ENCODE measurements around the gene MTURN. TPM values are rescaled to one million over a fixed set of nuclear protein-coding genes. Genes with fewer than 3 reads are reported as not detected.

MTURN gene
- total RNA-seq, 1 experiment from 2014 or later = 16.0 TPM

GRCh38 chr7:30202671-30203070, 67.9 kb downstream of the MTURN start:
- H3K36me3 ChIP-seq = no peaks in the 10 kb centered on the region

GRCh38 chr7:30206491-30206890, 71.7 kb downstream of the MTURN start:
- Histone ChIP-seq H3K27me3 (replicated peaks) (no peaks in the 10 kb centered on the region), H3K27ac (peak overlapping the region; percentile 23; the same call in 1 of the 2 replicates), H3K9me3 (replicated peaks) (no peaks in the 10 kb centered on the region), H3K4me1 (replicated peaks) (peaks cover 11% of the 10 kb centered on the region), H3K36me3 (no peaks in the 10 kb centered on the region), H3K4me3 (peak overlapping the region; percentile 1; the same call in 1 of the 2 replicates)
- peak; percentile 74 to 81 for DNase-seq (ENCODE audit: low read depth in 1 of 2, low spot score in 2 of 2)

More at GRCh38 chr7:30202671-30203070, 67.9 kb downstream of the MTURN start:
- no peak overlapping the region for H3K4me3 ChIP-seq
- no peaks in the 10 kb centered on the region for H3K27me3 ChIP-seq (replicated peaks)
- no peak for DNase-seq (ENCODE audit: low read depth in 1 of 2, low spot score in 2 of 2)
- no peak overlapping the region for H3K27ac ChIP-seq
- H3K9me3 ChIP-seq (replicated peaks) = no peaks in the 10 kb centered on the region
- peaks cover 11% of the 10 kb centered on the region for H3K4me1 ChIP-seq (replicated peaks)

GRCh38 chr7:30206942-30207341, 72.2 kb downstream of the MTURN start:
- H3K36me3 ChIP-seq = no peaks in the 10 kb centered on the region
- peak overlapping the region; percentile 1; the same call in 1 of the 2 replicates for H3K4me3 ChIP-seq
- H3K27me3 ChIP-seq (replicated peaks) = no peaks in the 10 kb centered on the region
- peaks cover 11% of the 10 kb centered on the region for H3K4me1 ChIP-seq (replicated peaks)
- DNase-seq (ENCODE audit: low read depth in 1 of 2, low spot score in 2 of 2) = no peak
- peak overlapping the region; percentile 23; the same call in 1 of the 2 replicates for H3K27ac ChIP-seq
- no peaks in the 10 kb centered on the region for H3K9me3 ChIP-seq (replicated peaks)

- Histone ChIP-seq H3K9me3 (replicated peaks) (no peaks in the 10 kb centered on the region), H3K27me3 (replicated peaks) (no peaks in the 10 kb centered on the region), H3K4me1 (replicated peaks) (peaks cover 11% of the 10 kb centered on the region), H3K27ac (no peak overlapping the region), H3K36me3 (no peaks in the 10 kb centered on the region), H3K4me3 (no peak overlapping the region)
- DNase-seq (ENCODE audit: low read depth in 1 of 2, low spot score in 2 of 2) = no peak
Observed at GRCh38 chr7:30207376-30207775, 72.6 kb downstream of the MTURN start.

GRCh38 chr7:30209951-30210350, 75.2 kb downstream of the MTURN start:
- Histone ChIP-seq H3K9me3 (replicated peaks) (no peaks in the 10 kb centered on the region), H3K27me3 (replicated peaks) (no peaks in the 10 kb centered on the region; the same call in 1 of the 2 replicates), H3K4me3 (no peak overlapping the region), H3K27ac (no peak overlapping the region), H3K4me1 (replicated peaks) (peaks cover 11% of the 10 kb centered on the region), H3K36me3 (no peaks in the 10 kb centered on the region)
- DNase-seq (ENCODE audit: low read depth in 1 of 2, low spot score in 2 of 2) = peak in 1 of 2 experiments; percentile 20

Other genes starting within 250 kb of the MTURN start
- gene SCRN1, start 145.2 kb upstream of the MTURN start, total RNA-seq (2014; rRNA removed; shearing (Covaris generic)) = 56.4 and 81.6 TPM in 2 replicates
- gene FKBP14, start 108.3 kb upstream of the MTURN start, total RNA-seq (2014; rRNA removed; shearing (Covaris generic)) = 26.6 and 35.1 TPM in 2 replicates
- gene PLEKHA8, start 106.6 kb upstream of the MTURN start, total RNA-seq (2014; rRNA removed; shearing (Covaris generic)) = 11.5 and 12.5 TPM in 2 replicates
- 17.3 and 20.3 TPM in 2 replicates for gene ZNRF2, start 149.6 kb downstream of the MTURN start, total RNA-seq (2014; rRNA removed; shearing (Covaris generic))